CD14-positive monocyte (primary cell): Measurements from ENCODE around the gene PDE11A. TPM values are rescaled to one million over a fixed set of nuclear protein-coding genes. Genes with fewer than 3 reads are reported as not detected.

Source experiments
- DNase-seq, 3 donors: peaks; one replicate each; pipeline ENCODE4 v3.0.0-alpha.2; 2011 to 2022
- H2AFZ ChIP-seq: 2 replicates; pipeline ENCODE4 v1.6.0; 2012; ENCODE audit warnings: mild to moderate bottlenecking, low read depth, low read length, inconsistent platforms; ENCODE audit not compliant: insufficient read depth, poor library complexity, severe bottlenecking
- H3K27ac ChIP-seq, 2 donors: 1 replicate in 1 of 2; 2 replicates in 1 of 2; pipeline ENCODE4 v1.5.1; 2012 to 2013; ENCODE audit warnings: low read length in 2 of 2, control low read depth in 1 of 2, inconsistent platforms in 1 of 2, low read depth in 1 of 2, mild to moderate bottlenecking in 1 of 2
- H3K27me3 ChIP-seq, 2 donors: one replicate each; pipeline versions ENCODE4 v1.6.0 to v1.6.1; 2011 to 2013; ENCODE audit warnings: low read length in 2 of 2; ENCODE audit not compliant: control insufficient read depth in 2 of 2, insufficient read depth in 2 of 2
- H3K36me3 ChIP-seq, 2 donors: replicated peaks in 1 of 2; 1 replicate in 1 of 2; 2 replicates in 1 of 2; pipeline versions ENCODE4 v1.5.1 to v1.6.1; 2012 to 2013; ENCODE audit warnings: low read length in 2 of 2, control low read depth in 1 of 2, inconsistent platforms in 1 of 2, mild to moderate bottlenecking in 1 of 2; ENCODE audit not compliant: insufficient read depth in 2 of 2, control insufficient read depth in 1 of 2
- H3K4me1 ChIP-seq, 2 donors: 1 replicate in 1 of 2; 2 replicates in 1 of 2; pipeline versions ENCODE4 v1.5.1 to v1.6.1; 2012 to 2013; ENCODE audit warnings: low read length in 2 of 2, control low read depth in 1 of 2, inconsistent platforms in 1 of 2, mild to moderate bottlenecking in 1 of 2, moderate library complexity in 1 of 2; ENCODE audit not compliant: insufficient read depth in 2 of 2, control insufficient read depth in 1 of 2
- H3K4me2 ChIP-seq: replicated peaks from 2 replicates; pipeline ENCODE3; 2012; ENCODE audit warnings: low read length, moderate library complexity, mild to moderate bottlenecking; ENCODE audit not compliant: poor library complexity, severe bottlenecking; ENCODE audit errors: extremely low read depth
- H3K4me3 ChIP-seq, 3 experiments: fragments of 200-600 bp in 1 of 3; sonication (generic) in 1 of 3; replicated peaks in 1 of 3; 1 replicate in 2 of 3; 2 replicates in 1 of 3; pipeline ENCODE4 v1.5.1; 2011 to 2013; ENCODE audit warnings: low read length in 3 of 3, mild to moderate bottlenecking in 3 of 3, control low read depth in 2 of 3, low read depth in 2 of 3, inconsistent platforms in 1 of 3, moderate library complexity in 1 of 3
- H3K79me2 ChIP-seq: 2 replicates; pipeline ENCODE4 v1.6.0; 2012; ENCODE audit warnings: mild to moderate bottlenecking, control low read depth, inconsistent platforms, low read length, moderate library complexity; ENCODE audit not compliant: insufficient read depth
- H3K9ac ChIP-seq: 2 replicates; pipeline ENCODE4 v1.6.0; 2017; ENCODE audit warnings: low read length, mild to moderate bottlenecking; ENCODE audit not compliant: insufficient read depth, poor library complexity, severe bottlenecking
- H3K9me3 ChIP-seq, 2 donors: replicated peaks in 1 of 2; 1 replicate in 1 of 2; 2 replicates in 1 of 2; pipeline versions ENCODE4 v1.5.1 to v1.6.1; 2012 to 2013; ENCODE audit warnings: low read length in 2 of 2, control low read depth in 1 of 2; ENCODE audit not compliant: control insufficient read depth in 1 of 2, insufficient read depth in 1 of 2
- H4K20me1 ChIP-seq: 2 replicates; pipeline ENCODE4 v1.6.0; 2012; ENCODE audit warnings: mild to moderate bottlenecking, low read length, control low read depth, moderate library complexity; ENCODE audit not compliant: insufficient read depth
- H3K27ac Mint-ChIP-seq, 7 donors: one replicate each; pipeline ENCODE4 v1.8.0; 2020; ENCODE audit warnings: mild to moderate bottlenecking in 7 of 7, mixed read lengths in 7 of 7, moderate library complexity in 6 of 7, inconsistent platforms in 2 of 7
- H3K27me3 Mint-ChIP-seq, 3 donors: one replicate each; pipeline ENCODE4 v1.8.0; 2021 to 2022; ENCODE audit warnings: low read depth in 3 of 3, mild to moderate bottlenecking in 3 of 3, mixed read lengths in 3 of 3, moderate library complexity in 3 of 3, inconsistent platforms in 1 of 3
- H3K36me3 Mint-ChIP-seq, 2 donors: one replicate each; pipeline ENCODE4 v1.8.0; 2020; ENCODE audit warnings: mixed read lengths in 2 of 2, inconsistent platforms in 1 of 2, mild to moderate bottlenecking in 1 of 2
- H3K4me1 Mint-ChIP-seq: one replicate; pipeline ENCODE4 v1.8.0; 2020; ENCODE audit warnings: mild to moderate bottlenecking, mixed read lengths
- H3K4me3 Mint-ChIP-seq, 2 donors: one replicate each; pipeline ENCODE4 v1.8.0; 2020; ENCODE audit warnings: mild to moderate bottlenecking in 2 of 2, mixed read lengths in 2 of 2, moderate library complexity in 1 of 2
- H3K9me3 Mint-ChIP-seq, 7 donors: one replicate each; pipeline ENCODE4 v1.8.0; 2020 to 2022; ENCODE audit warnings: mixed read lengths in 7 of 7, mild to moderate bottlenecking in 6 of 7, moderate library complexity in 6 of 7, inconsistent platforms in 2 of 7
- WGBS: methylation state at CpG from one replicate; pipeline ENCODE4 v1.1.5; 2013; ENCODE audit warnings: missing lambda C conversion rate; ENCODE audit not compliant: insufficient coverage; 5-methylcytosine and 5-hydroxymethylcytosine counted together
- intact Hi-C, 2 donors: fragments of 100-400 bp; cut with micrococcal nuclease; formaldehyde crosslinking; loops; one replicate each; pipeline versions ENCODE4 v1.15.0 to v1.15.1; 2023
- polyA plus RNA-seq, 3 donors: library from polyadenylated mRNA; depleted of rRNA in 1 of 3; unstranded in 2 of 3; stranded (reverse) in 1 of 3; fragments of 300-500 nt in 2 of 3; fragments of >200 nt in 1 of 3; fragmentation: Illumina TruSeq in 2 of 3; gene quantifications; 1 replicate in 2 of 3; 2 replicates in 1 of 3; pipeline ENCODE4 v1.2.3, GENCODE V29; 2012 to 2021
- TF ChIP-seq, protein P1 (sequence below): fragments of 200-600 bp; IDR thresholded peaks from one replicate; pipeline ENCODE4 v1.8.0; 2022; ENCODE audit warnings: antibody characterized with exemption, mild to moderate bottlenecking

Gene PDE11A
- polyA plus RNA-seq, 3 donors: not detected

DNA sequence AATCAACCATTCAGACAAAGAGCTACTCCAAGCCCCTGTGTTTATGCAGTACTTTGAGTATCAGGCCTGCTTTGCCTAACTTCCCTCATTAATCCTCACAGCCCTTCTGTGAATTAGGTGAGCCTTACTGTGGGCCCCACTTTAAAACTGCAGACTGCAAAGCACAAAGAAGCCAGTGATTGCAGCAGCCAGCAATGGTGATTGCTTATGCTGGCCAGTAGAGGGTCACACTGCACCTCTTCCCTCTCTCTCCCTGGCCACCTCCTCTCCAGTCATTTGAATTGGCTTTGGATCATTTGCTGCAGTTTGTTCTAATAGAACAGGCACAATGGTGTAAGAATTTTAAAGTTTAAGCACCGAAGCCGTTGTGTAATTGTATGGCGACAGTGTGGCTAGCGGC is 450.1 kb downstream of the PDE11A start:
- Mint-ChIP-seq H3K4me3 (no peak overlapping the region), H3K36me3 (no peaks in the 10 kb centered on the region), H3K27me3 (peaks cover 0 to 2% (median 2%) of the 10 kb centered on the region in 3 donors), H3K27ac (peak overlapping the region in 1 of 7 donors; percentile 28), H3K9me3 (peaks cover 0 to 4% (median 0%) of the 10 kb centered on the region in 7 donors), H3K4me1 (peaks cover 3% of the 10 kb centered on the region)
- H3K4me3 ChIP-seq: no peak overlapping the region
- no peak overlapping the region for H3K27ac ChIP-seq
- peak overlapping the region; percentile 4 for H2AFZ ChIP-seq
- intact Hi-C loops: no loop called here
- TF ChIP-seq, protein P1, sequence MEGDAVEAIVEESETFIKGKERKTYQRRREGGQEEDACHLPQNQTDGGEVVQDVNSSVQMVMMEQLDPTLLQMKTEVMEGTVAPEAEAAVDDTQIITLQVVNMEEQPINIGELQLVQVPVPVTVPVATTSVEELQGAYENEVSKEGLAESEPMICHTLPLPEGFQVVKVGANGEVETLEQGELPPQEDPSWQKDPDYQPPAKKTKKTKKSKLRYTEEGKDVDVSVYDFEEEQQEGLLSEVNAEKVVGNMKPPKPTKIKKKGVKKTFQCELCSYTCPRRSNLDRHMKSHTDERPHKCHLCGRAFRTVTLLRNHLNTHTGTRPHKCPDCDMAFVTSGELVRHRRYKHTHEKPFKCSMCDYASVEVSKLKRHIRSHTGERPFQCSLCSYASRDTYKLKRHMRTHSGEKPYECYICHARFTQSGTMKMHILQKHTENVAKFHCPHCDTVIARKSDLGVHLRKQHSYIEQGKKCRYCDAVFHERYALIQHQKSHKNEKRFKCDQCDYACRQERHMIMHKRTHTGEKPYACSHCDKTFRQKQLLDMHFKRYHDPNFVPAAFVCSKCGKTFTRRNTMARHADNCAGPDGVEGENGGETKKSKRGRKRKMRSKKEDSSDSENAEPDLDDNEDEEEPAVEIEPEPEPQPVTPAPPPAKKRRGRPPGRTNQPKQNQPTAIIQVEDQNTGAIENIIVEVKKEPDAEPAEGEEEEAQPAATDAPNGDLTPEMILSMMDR: no peak
- H3K79me2 ChIP-seq: no peaks in the 10 kb centered on the region
- peaks cover 10 to 12% of the 10 kb centered on the region in 2 donors for H3K4me1 ChIP-seq
- no peak overlapping the region for H3K9ac ChIP-seq
- DNase-seq: peak in 1 of 3 donors; percentile 6
- 95% methylated on average over 4 of the region's 4 CpGs for WGBS
- H4K20me1 ChIP-seq: no peaks in the 10 kb centered on the region
- no peaks in the 10 kb centered on the region for H3K9me3 ChIP-seq
- H3K36me3 ChIP-seq: no peaks in the 10 kb centered on the region
- no peak overlapping the region for H3K4me2 ChIP-seq
- no peaks in the 10 kb centered on the region for H3K27me3 ChIP-seq

GRCh38 chr2:177619986-177620385 is 452.6 kb downstream of the PDE11A start:
- no CpG with 5 or more reads among the region's 2 CpGs for WGBS
- Mint-ChIP-seq H3K27me3 (peaks cover 0 to 4% (median 0%) of the 10 kb centered on the region in 3 donors), H3K4me3 (no peak overlapping the region), H3K4me1 (peaks cover 3% of the 10 kb centered on the region), H3K9me3 (peaks cover 0 to 4% (median 0%) of the 10 kb centered on the region in 7 donors), H3K36me3 (no peaks in the 10 kb centered on the region), H3K27ac (no peak overlapping the region)
- H3K36me3 ChIP-seq: no peaks in the 10 kb centered on the region
- TF ChIP-seq, protein P1: no peak
- H3K27me3 ChIP-seq: no peaks in the 10 kb centered on the region
- no peaks in the 10 kb centered on the region for H3K79me2 ChIP-seq
- intact Hi-C loops: loop anchor here (2.0 to 10.0 kb wide), 5 partner anchors 67 to 455 kb away; partner anchors contain the start of gene AGPS (in 1 of the 2)
- no peak for DNase-seq
- H2AFZ ChIP-seq: peak overlapping the region; percentile 57
- H4K20me1 ChIP-seq: no peaks in the 10 kb centered on the region
- no peak overlapping the region for H3K9ac ChIP-seq
- H3K4me3 ChIP-seq: no peak overlapping the region
- no peaks in the 10 kb centered on the region for H3K9me3 ChIP-seq
- no peak overlapping the region for H3K4me2 ChIP-seq
- H3K4me1 ChIP-seq: peaks cover 10 to 12% of the 10 kb centered on the region in 2 donors
- H3K27ac ChIP-seq: no peak overlapping the region
